ENCODE measurements around the gene SLC5A6. TPM values are rescaled to one million over a fixed set of nuclear protein-coding genes. Genes with fewer than 3 reads are reported as not detected.

The SLC5A6 gene
- total RNA-seq, result 10 to 100 TPM; 22.8 to 58.3 (median 41.0) TPM

GRCh38 chr2:27211943-27212625, at the start of gene SLC5A6, which contains the start of gene ATRAID:
Gene SLC5A6, minus strand, starts transcription at chr2:27212268. Its CDS starts 4,618 bp downstream, at chr2:27207650.
Gene ATRAID, plus strand, starts transcription at chr2:27212041. Its CDS starts 328 bp downstream, at chr2:27212369.
- H3K27ac ChIP-seq, result peak within 1 kb of the TSS; percentile 94 to 98 (median 96)
- H3K4me1 ChIP-seq, result peaks cover 12 to 38% (median 17%) of the 10 kb centered on the region in 4 donors
- peak; percentile 93 for TF ChIP-seq POLR2A (IDR thresholded peaks at IDR 0.05)
- peak; percentile 85 to 95 (median 93) for TF ChIP-seq POLR2AphosphoS5 (IDR thresholded peaks at IDR 0.05)
- TF ChIP-seq EP300 (IDR thresholded peaks at IDR 0.05; ENCODE audit: low read depth), result no peak
- TF ChIP-seq CTCF (IDR thresholded peaks at IDR 0.05), result no peak
- H3K9me3 ChIP-seq, result no peaks in the 10 kb centered on the region
- H3K4me3 ChIP-seq, result peak within 1 kb of the TSS; percentile 61 to 90 (median 80)
- in situ Hi-C loops (cut with MboI; ENCODE audit: low pct_ligation_motif_present in 1 of 4, low pct_unique_long_range_greater_than_20kb in 1 of 4, low sequenced_read_pairs in 3 of 4) (loop anchor here in 1 of 4 donors (25.0 kb wide), 1 partner anchor 100 kb away; the partner anchor contains the start of genes ABHD1 and CGREF1), intact Hi-C loops (cut with DNase I; ENCODE audit: low total_unique reads) (loop anchor here (10.0 kb wide), 1 partner anchor 77 kb away; the partner anchor contains the start of genes PREB and PRR30)
- peaks cover 0 to 5% (median 0%) of the 10 kb centered on the region in 4 donors for H3K36me3 ChIP-seq
- no peaks in the 10 kb centered on the region for H3K27me3 ChIP-seq
- DNase-seq, result peak; percentile 92
- 0% methylated on average over 48 of the region's 73 CpGs; no CpG with 5 or more reads in 1 of the 2 donors for WGBS, 2 donors (ENCODE audit: low coverage in 1 of 2)

- Histone ChIP-seq H3K4me3 (no peak overlapping the region), H3K9me3 (no peaks in the 10 kb centered on the region), H3K4me1 (peaks cover 14 to 36% (median 35%) of the 10 kb centered on the region in 4 donors), H3K27me3 (peaks cover 100% of the 10 kb centered on the region), H3K36me3 (no peaks in the 10 kb centered on the region), H3K27ac (no peak overlapping the region)
- TF ChIP-seq POLR2AphosphoS5 (IDR thresholded peaks at IDR 0.05), result no peak
- no peak for TF ChIP-seq POLR2A (IDR thresholded peaks at IDR 0.05)
- TF ChIP-seq EP300 (IDR thresholded peaks at IDR 0.05; ENCODE audit: low read depth), result no peak
- TF ChIP-seq CTCF (IDR thresholded peaks at IDR 0.05), result no peak
- in situ Hi-C loops (cut with MboI; ENCODE audit: low pct_ligation_motif_present in 1 of 4, low pct_unique_long_range_greater_than_20kb in 1 of 4, low sequenced_read_pairs in 3 of 4), result no loop called here
- DNase-seq, result no peak
- WGBS, 2 donors (ENCODE audit: low coverage in 1 of 2), result 35 to 52% methylated on average over 9 to 11 of the region's 11 CpGs
- intact Hi-C loops (cut with DNase I; ENCODE audit: low total_unique reads), result no loop called here
Measured at GRCh38 chr2:27261241-27261925, 49.3 kb upstream of the SLC5A6 start.

GRCh38 chr2:27258051-27258450, 46.0 kb upstream of the SLC5A6 start:
- in situ Hi-C loops (cut with MboI; ENCODE audit: low pct_ligation_motif_present in 1 of 4, low pct_unique_long_range_greater_than_20kb in 1 of 4, low sequenced_read_pairs in 3 of 4), result no loop called here
- 80 to 83% methylated on average over 1 to 8 of the region's 8 CpGs for WGBS, 2 donors (ENCODE audit: low coverage in 1 of 2)
- no peak for TF ChIP-seq POLR2AphosphoS5 (IDR thresholded peaks at IDR 0.05)
- no peak for TF ChIP-seq POLR2A (IDR thresholded peaks at IDR 0.05)
- no peak for TF ChIP-seq EP300 (IDR thresholded peaks at IDR 0.05; ENCODE audit: low read depth)
- no peak for TF ChIP-seq CTCF (IDR thresholded peaks at IDR 0.05)
- H3K4me3 ChIP-seq, result no peak overlapping the region
- H3K9me3 ChIP-seq, result no peaks in the 10 kb centered on the region
- peaks cover 4 to 14% (median 13%) of the 10 kb centered on the region in 4 donors for H3K4me1 ChIP-seq
- no peak overlapping the region for H3K27ac ChIP-seq
- intact Hi-C loops (cut with DNase I; ENCODE audit: low total_unique reads), result no loop called here
- H3K27me3 ChIP-seq, result peaks cover 90% of the 10 kb centered on the region
- DNase-seq, result no peak
- H3K36me3 ChIP-seq, result no peaks in the 10 kb centered on the region

GRCh38 chr2:27256855-27257454, 44.9 kb upstream of the SLC5A6 start:
- H3K36me3 ChIP-seq, result no peaks in the 10 kb centered on the region
- in situ Hi-C loops (cut with MboI; ENCODE audit: low pct_ligation_motif_present in 1 of 4, low pct_unique_long_range_greater_than_20kb in 1 of 4, low sequenced_read_pairs in 3 of 4) (no loop called here), intact Hi-C loops (cut with DNase I; ENCODE audit: low total_unique reads) (no loop called here)
- TF ChIP-seq CTCF (IDR thresholded peaks at IDR 0.05), result no peak
- TF ChIP-seq POLR2AphosphoS5 (IDR thresholded peaks at IDR 0.05), result no peak
- TF ChIP-seq EP300 (IDR thresholded peaks at IDR 0.05; ENCODE audit: low read depth), result no peak
- TF ChIP-seq POLR2A (IDR thresholded peaks at IDR 0.05), result no peak
- DNase-seq, result no peak
- no peaks in the 10 kb centered on the region for H3K9me3 ChIP-seq
- no peak overlapping the region for H3K27ac ChIP-seq
- H3K4me3 ChIP-seq, result no peak overlapping the region
- WGBS, 2 donors (ENCODE audit: low coverage in 1 of 2), result 70% methylated on average over 7 of the region's 7 CpGs; no CpG with 5 or more reads in 1 of the 2 donors
- peaks cover 89% of the 10 kb centered on the region for H3K27me3 ChIP-seq
- peaks cover 0 to 3% (median 2%) of the 10 kb centered on the region in 4 donors for H3K4me1 ChIP-seq

All from transverse colon (tissue), 4 donors.